GM20000 (cell line): Measurements from ENCODE around the gene PTPRN2.
"Not testable (repeated sequence)": the region's sequence is repeated elsewhere in the genome, so short reads cannot be mapped to it uniquely, and the experiment has no call there.

Experiments
- DNase-seq: peaks from one replicate; pipeline ENCODE4 v3.0.0; 2012; ENCODE audit warnings: low spot score
- CTCF ChIP-seq: IDR thresholded peaks from 2 replicates; pipeline ENCODE4 v1.5.1; 2012; ENCODE audit warnings: mild to moderate bottlenecking, control low read depth; ENCODE audit errors: extremely low read depth, missing control alignments

Gene PTPRN2

GRCh38 chr7:158409120-158409519, 178.5 kb downstream of the PTPRN2 start:
- DNase-seq: no peak
- TF ChIP-seq CTCF: no peak

GRCh38 chr7:158408318-158408920, 179.2 kb downstream of the PTPRN2 start:
- no peak for DNase-seq
- TF ChIP-seq CTCF: no peak

GRCh38 chr7:158407581-158408317, 179.9 kb downstream of the PTPRN2 start:
- DNase-seq: no peak
- TF ChIP-seq CTCF: no peak

GRCh38 chr7:158406801-158407200, 180.8 kb downstream of the PTPRN2 start:
- TF ChIP-seq CTCF: no peak
- DNase-seq: no peak

- TF ChIP-seq CTCF: no peak
- no peak for DNase-seq
Measured at GRCh38 chr7:158406364-158406763, 181.3 kb downstream of the PTPRN2 start.

GRCh38 chr7:158405771-158406170, 181.9 kb downstream of the PTPRN2 start:
- not testable (repeated sequence) for DNase-seq

GRCh38 chr7:158405324-158405723, 182.3 kb downstream of the PTPRN2 start:
- no peak for TF ChIP-seq CTCF
- no peak for DNase-seq

GRCh38 chr7:158404031-158404761, 183.4 kb downstream of the PTPRN2 start:
- no peak for TF ChIP-seq CTCF
- DNase-seq: no peak
